HG03066 (cell line): ENCODE data around the gene TMEM214.

ENCODE experiments used
- ATAC-seq: cut with Tn5 transposase; IDR thresholded peaks from one replicate; pipeline ENCODE4 v1.9.1; 2021; ENCODE audit warnings: low read depth; ENCODE audit not compliant: unreplicated experiment

TMEM214 gene

DNA sequence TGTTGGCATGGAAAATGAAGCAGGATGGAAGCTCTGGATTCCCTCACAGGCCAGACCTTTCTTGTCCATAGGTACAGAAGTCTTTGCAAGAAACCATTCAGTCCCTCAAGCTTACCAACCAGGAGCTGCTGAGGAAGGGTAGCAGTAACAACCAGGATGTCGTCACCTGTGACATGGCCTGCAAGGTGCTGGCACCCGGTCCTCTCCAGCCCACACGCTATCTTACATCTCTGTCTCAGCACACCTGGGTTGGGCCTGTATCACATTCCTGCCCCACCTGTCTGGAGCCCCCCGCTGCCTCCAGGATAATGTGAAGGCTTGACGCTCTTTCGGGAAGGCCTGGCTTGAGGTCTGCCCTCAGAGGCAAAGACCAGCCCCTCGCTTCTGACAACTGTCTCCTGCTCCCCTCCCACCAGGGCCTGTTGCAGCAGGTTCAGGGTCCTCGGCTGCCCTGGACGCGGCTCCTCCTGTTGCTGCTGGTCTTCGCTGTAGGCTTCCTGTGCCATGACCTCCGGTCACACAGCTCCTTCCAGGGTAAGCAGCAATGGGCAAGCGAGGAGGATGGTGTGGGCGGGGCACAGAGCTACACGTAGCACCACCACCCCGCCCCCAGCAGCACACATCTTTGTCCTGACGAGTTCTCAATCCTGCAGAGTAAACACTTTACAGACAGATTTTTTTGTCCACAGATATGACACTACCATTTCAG is 6.0 kb downstream of the TMEM214 start:
- no peak for ATAC-seq

DNA sequence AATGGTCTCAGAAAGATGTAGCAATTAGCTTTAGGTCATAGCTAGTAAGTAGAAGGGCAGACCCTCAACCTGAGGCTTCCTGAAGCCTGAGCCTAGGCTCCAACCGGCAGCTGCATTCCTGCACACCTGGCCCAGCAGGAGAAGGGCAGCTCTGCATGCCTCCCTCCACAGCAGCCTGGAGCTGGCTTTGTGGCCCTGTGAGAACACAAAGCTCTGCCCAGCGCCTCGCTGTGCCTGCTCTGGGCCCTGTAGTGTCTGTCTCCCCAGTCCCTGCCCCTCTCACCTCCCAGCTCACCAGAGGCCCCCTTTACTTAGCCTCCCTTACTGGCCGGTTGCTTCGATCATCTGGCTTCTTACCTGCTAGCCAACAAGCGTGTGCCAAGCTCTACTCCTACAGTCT is 6.7 kb downstream of the TMEM214 start:
- no peak for ATAC-seq

DNA sequence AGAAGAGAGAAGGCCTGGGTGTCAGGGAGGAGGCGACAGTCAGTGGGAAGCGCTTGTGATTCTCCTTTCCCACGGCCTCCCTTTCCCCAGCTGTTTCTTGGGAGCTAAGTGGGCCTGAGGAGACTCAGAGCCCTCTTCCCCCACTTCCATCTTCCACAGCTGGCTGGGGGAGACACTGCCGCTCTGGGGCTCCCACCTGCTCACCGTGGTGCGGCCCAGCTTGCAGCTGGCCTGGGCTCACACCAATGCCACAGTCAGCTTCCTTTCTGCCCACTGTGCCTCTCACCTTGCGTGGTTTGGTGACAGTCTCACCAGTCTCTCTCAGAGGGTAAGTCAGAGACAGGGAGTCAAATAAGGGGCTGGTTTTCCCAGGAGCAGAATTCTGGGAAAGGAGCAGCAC is 7.1 kb downstream of the TMEM214 start:
- ATAC-seq: no peak

DNA sequence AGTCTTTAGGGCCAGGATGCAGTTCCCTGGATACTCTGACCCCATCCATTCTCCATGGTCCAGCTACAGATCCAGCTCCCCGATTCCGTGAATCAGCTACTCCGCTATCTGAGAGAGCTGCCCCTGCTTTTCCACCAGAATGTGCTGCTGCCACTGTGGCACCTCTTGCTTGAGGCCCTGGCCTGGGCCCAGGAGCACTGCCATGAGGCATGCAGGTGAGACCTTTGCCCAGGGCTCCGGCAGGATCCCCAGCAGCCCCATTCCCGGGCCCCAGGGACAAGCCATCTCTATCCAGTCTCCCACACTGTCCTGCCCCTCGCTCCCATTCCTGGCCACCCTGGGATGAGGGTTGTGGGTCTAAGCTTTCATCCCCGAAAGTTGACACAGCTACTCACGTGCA is 7.5 kb downstream of the TMEM214 start:
- no peak for ATAC-seq

DNA sequence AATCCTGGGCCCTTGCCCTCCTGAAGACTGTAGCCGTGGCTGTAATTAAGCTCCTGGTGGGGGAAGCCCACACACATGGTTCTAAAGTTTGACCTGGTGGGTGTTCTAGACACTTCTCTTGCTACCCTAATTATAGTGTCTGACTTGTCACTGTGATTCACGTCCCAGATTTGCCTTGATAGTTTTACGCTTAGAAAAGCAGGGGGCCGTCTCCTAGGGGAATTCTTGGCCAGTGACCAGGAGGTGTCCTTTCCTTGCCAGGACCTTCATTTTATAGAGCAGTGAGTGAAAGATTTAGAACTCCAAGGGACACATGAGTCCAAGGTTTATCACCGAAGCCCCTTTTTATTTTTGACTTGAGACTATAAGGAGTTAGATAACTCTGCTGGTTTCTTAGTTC is 9.0 kb downstream of the TMEM214 start:
- ATAC-seq: peak; percentile 31

DNA sequence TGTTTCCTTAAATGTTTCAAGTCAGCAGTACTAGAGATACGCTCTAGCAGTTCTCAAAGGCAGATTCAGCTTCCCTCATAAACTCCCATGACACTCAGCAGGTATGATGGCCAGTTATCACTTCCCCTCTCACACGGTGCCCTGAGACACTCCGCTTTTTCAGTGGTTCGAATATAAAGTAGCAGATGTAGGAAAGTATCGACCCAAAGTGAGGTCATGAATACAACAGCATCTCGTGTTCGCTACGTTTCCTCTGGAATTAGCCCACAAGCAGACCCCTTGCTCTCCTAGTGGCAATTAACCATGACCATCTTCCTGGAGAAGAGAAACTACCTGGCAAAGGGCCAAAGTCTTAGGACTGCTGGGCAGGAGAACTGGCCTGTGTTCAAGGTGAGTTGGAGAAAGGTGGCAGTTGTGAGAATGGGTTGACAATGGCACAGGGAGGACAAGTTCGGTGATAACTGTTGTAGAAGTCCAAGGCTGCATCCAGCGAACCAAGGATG is 9.4 kb downstream of the TMEM214 start:
- ATAC-seq: peak; percentile 71

DNA sequence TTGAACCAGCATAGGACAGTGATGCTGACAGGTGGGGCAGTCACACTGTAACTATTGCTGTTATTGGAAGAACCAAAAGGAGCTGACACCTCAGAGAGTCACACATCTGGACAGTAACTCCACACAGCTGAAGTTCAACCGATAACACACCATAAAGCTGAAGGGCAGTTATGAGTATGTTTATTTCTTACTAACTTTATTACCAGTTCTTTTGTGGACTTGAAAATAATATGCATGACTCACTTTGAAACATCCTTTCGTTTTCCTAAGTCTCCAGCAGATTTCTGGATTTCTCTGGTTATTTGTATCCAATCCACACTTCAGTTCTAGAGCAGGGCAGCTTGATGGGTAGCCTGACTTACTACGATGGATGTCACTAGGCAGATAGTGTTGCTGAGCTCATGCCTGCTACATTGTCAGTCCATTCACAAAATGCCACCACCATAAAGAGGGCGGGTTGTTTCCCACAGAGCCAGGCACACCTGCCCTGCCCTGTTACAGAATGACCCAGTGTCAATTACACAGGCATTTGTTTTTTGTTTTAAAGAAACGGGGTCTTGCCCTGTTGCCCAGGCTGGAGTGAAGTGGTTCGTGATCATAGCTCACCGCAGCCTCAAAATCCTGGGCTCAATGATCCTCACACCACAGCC is 10.3 kb downstream of the TMEM214 start:
- ATAC-seq: no peak

DNA sequence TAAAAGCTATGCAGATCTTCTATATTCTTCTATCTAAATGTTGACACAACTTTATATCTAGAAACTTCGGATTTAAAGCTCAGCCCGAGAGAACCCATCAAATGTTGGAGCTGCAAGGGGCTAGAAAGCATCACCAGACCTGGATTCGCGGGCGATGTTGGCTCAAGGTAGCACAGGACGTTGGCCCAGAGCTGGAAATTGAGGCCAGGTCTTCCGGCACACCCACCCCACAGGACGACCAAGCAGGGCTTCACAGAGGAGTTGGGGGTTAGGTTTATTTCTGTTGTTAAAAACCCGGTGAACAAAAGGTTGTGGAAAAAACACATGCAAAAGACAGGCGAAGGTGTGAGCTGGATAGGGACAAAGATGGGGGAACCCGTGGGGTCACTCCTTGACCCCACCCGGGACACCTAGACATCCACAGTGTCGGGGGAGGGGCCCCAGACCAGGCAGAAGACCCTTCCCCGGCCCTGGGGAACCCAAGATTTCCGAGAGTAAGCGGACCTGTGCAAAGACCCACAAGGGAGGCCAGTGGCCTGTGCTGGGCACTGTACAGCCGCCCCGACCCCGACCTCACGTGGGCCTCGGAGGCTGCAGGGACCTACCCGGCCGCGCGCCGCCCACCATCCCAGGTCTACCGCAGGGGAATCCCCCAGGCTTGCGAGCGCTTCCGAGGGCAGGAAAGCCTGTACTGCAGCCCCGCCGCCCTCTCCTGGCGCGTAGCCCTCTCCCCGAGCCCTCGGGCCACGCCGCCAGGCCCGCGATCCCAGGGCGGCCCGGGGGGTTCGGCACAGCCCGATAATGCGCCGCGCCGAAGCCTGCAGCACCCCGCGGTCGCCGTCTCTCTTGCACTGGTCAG is 16.9 kb downstream of the TMEM214 start:
- peak; percentile 13 for ATAC-seq

DNA sequence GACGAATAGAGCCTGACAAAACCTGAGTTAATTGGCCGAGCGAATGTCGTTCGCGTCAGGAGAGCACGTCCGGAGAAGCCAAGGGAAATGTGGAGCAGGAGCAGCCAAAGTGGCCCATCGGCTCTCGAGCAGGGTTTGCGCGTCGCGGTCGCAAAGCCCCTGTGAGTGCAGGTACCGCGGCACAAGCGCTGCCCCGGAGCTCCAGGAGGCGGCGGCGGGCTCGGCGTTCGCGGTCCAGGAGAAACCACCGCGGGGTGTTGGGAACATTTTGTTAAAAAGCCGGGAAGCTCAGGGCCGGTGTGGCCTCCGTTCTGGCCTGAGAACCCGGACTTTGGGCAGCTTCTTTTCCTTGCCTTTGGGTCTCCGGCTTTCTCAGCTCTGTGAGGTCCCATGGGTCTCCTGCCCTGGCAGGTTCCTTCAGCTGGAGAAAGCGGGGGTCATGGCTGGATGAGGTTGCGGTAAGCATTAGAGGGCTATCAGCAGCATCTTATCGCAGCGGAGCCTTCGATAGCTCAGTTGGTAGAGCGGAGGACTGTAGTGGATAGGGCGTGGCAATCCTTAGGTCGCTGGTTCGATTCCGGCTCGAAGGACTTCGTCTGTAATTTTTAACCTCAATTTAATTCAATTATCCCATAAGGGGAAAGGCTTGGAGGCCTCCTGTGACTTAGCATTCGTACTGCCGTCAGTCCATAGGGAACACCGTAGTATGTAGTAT is 17.7 kb downstream of the TMEM214 start:
- peak; percentile 43 for ATAC-seq

DNA sequence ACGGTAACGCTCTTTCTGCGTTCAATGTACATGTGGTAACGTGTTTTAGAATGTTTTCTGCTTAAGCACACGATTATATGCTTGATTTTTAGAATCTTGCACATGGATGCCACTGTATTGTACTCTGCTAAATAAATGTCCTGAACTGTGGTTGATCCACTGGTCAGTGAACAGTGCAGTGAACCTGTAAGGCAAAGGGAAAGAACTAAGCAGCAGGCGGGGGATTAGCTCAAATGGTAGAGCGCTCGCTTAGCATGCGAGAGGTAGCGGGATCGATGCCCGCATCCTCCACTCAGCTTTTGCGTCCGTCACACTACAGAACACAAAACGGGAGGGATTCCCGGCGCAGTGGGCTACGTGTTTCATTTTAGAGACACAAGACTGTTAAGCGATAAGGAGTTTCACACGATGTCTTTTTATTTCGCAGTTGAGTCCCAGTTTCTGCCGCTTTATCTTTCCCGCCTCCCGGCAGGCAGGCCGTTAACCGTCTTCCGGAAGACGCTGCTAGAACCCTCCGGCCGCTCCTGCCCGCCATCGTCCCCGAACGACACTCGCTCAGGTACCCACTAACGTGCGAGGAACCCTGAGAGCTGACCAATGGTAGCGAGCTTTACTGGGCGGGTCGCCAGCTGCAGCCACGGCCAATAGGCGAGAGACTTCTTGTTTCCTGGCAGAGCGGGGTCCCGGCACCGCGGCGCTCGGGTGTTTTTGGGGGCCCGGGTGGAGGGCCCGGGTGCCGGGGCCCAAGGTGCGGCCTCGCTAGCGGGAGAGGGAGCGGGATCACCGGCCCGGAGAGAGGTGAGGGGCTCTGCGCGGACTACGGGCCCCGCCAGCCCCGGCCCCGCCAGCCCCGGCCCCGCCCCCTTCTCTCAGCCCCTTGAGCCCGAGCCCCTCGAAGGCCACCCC is 18.5 kb downstream of the TMEM214 start, which contains the start of gene AGBL5:
TSS of gene AGBL5 (plus strand) at position 673 of the 906 bp plus-strand sequence. CDS start 1,291 bp downstream, outside the sequence.
- ATAC-seq: peak; percentile 72

DNA sequence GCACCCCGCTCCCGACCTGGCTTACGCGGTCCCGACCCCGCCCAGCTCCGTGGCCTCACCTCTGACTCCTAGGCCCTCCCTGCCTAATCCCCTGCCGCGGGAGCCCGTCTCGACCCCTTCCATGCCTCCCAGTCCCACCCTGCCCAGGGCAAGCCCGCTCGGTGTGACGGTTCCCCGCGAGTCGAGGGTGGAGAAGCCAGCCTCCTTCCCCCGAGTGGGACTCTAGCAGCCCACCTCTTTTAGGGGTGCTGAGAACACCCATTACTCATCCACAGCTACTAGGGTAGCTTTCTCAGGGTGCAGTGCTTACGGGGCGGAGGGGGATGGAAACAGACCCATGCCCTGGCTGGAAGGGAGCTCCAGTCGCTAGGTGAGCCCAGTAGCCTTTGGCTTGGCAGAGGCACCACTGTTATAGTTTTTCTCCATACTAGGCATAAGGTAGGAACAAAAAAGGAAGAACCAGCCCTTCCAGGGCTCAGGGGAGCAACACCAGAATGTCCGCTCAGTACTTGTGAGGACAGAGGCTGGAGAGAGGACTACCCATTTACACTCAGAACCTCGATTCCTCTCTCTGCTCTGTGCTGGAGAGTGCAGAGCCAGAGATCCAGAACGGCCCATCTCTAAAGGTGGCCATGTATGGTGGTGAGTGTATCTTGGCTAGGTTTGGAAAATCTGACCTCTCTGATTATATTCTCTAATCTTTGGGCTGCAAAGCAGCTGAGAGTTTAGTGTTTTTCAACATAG is 19.3 kb downstream of the TMEM214 start:
- no peak for ATAC-seq

DNA sequence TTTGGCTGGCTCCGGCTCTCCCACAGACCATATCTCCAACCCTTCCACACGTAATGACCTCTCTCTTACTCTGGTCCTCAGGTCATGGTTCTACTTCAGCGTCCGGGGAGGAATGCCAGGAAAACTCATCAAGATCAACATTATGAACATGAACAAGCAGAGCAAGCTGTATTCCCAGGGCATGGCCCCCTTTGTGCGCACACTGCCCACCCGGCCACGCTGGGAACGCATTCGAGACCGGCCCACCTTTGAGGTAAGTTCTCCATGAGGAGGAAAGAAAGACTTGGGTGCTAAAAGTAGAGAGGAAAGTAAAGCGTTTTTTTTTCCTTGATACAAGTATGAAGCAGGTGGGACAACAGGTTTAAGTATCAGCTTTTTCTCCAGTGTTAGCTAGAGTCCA is 20.6 kb downstream of the TMEM214 start:
- no peak for ATAC-seq

DNA sequence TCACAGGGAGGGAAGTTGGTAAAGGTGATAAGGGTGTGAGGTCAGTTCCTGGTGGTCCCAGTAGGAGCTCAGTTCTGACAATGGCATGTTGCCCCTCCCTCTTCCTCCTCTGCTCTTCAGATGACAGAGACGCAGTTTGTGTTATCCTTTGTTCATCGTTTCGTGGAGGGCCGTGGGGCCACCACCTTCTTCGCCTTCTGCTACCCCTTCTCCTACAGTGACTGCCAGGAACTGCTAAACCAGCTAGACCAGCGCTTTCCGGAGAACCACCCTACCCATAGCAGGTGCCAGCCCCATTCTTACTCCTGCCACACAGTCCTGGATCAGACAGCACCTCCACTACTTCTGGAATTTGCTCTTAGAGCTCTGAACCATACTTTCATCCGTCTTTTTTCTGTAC is 21.0 kb downstream of the TMEM214 start:
- no peak for ATAC-seq

DNA sequence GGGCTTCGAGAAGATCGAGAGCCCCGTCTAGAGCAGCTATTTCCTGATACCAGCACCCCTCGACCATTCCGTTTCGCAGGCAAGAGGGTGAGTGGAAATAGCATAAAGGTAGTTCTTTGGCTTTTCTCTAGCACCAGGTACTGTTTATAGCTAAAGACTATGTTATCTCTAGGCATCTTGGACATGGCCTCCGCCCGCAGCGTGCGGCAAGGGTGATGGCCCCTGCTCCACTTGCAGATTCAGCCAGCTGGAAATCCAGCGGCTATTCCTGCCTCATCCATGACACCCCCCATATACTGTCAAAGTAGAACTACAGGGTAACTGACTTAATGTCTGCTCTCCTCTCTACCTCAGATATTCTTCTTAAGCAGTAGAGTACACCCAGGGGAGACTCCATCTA is 22.0 kb downstream of the TMEM214 start:
- no peak for ATAC-seq

DNA sequence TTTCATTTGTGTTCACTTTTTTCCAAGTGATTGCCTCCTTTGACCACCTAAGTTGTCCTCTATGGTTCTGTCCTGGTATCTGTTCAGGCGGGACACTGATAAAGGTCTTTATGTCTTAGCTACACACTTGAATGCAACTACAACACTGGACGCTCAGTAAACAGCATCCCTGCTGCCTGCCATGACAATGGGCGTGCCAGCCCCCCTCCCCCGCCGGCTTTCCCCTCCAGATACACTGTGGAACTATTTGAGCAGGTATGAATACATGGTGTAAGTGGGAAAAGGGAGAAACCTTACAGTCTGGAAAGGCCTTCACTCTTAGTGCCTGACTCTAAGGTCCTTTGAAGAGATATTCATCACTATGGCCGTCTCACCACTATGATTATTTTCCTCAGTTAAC is 24.4 kb downstream of the TMEM214 start:
- ATAC-seq: no peak

DNA sequence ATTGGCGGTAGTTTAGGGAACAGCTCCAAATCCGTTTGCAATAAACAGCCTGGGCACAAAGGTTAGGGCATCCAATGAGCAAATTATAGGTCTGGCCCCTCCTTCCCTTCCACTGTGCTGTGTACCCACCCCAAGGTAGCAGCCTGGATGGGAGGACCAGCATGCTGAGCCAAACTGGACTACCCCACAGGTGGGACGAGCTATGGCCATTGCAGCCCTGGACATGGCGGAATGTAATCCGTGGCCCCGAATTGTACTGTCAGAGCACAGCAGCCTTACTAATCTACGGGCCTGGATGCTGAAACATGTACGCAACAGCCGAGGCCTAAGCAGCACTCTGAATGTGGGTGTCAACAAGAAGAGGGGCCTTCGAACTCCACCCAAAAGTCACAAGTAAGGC is 25.4 kb downstream of the TMEM214 start:
- ATAC-seq: no peak

DNA sequence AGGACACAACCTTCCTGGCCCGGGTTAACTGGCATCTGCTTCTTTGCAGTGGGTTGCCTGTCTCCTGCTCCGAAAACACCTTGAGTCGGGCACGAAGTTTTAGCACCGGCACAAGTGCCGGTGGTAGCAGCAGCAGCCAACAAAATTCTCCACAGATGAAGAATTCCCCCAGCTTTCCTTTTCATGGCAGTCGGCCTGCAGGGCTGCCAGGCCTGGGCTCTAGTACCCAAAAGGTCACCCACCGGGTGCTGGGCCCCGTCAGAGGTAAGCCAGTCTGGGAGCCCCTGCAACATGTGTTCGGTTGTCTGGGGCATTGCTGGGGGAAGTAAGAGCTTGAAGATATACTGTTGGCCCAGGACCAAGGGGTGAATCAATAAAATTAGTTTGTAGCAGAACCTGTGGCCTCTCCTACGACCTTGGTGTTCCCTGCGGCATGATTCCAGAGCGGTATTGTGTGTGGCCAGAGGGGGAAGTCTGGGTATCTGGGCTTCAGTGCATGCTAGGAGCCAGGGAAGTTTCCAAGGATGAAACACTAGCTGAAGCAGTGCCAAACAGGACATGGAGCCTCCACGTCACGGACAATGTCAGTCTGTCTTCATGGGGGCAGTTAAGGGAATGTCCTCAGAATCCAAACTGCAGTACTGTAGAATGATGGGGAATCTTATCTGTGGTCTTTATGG is 26.5 kb downstream of the TMEM214 start:
- no peak for ATAC-seq

DNA sequence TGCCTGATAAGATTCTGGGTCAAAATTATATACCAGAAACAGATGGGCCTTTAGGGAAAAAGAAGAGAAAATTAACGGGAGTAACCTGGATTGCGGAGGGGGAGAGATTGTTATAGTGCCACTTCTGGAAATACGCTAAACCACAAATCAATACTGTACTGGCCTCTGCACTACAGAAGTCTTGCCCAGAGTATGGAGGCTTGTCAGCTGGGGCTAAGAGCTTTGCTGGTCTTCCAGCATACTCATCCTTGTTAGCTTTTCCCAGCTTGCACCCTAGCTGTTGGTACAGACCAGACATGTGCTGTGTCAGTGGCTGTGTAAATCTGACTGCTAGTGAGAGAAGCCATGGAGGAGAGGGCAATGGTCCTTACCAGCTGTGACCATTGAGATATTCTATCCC is 27.6 kb downstream of the TMEM214 start:
- no peak for ATAC-seq
